Smooth muscle cell (in vitro differentiated cells): ENCODE data around the gene ADCY1. TPM values are rescaled to one million over a fixed set of nuclear protein-coding genes. Genes with fewer than 3 reads are reported as not detected.

Experiments used
- DNase-seq: peaks from one replicate; lab custom pipeline; 2025; ENCODE audit not compliant: unreplicated experiment; lab: John Stamatoyannopoulos, UW
- H2AFZ ChIP-seq: fragments of 200-600 bp; sonication (generic); 2 replicates; pipeline ENCODE4 v1.6.0; 2016; ENCODE audit warnings: antibody characterized with exemption, low read depth, mild to moderate bottlenecking
- H3F3A ChIP-seq: fragments of 200-600 bp; sonication (generic); 2 replicates; pipeline ENCODE4 v1.6.0; 2017; ENCODE audit warnings: antibody characterized with exemption, low read depth
- H3K27ac ChIP-seq: fragments of 200-600 bp; sonication (generic); 2 replicates; pipeline ENCODE4 v1.5.1; 2016; ENCODE audit warnings: low read depth, mild to moderate bottlenecking
- H3K27me3 ChIP-seq: fragments of 200-600 bp; sonication (generic); 2 replicates; pipeline ENCODE4 v1.6.1; 2016; ENCODE audit warnings: low read depth, mild to moderate bottlenecking
- H3K36me3 ChIP-seq: fragments of 200-600 bp; sonication (generic); 2 replicates; pipeline ENCODE4 v1.5.1; 2016; ENCODE audit warnings: low read depth
- H3K4me1 ChIP-seq: fragments of 200-600 bp; sonication (generic); 2 replicates; pipeline ENCODE4 v1.5.1; 2016; ENCODE audit warnings: low read depth
- H3K4me2 ChIP-seq: fragments of 200-600 bp; sonication (generic); 2 replicates; pipeline ENCODE4 v1.6.0; 2016; ENCODE audit warnings: mild to moderate bottlenecking
- H3K4me3 ChIP-seq: fragments of 200-600 bp; sonication (generic); 2 replicates; pipeline ENCODE4 v1.5.1; 2016; ENCODE audit warnings: mild to moderate bottlenecking
- H3K79me2 ChIP-seq: fragments of 200-600 bp; sonication (generic); 2 replicates; pipeline ENCODE4 v1.6.0; 2016; ENCODE audit warnings: low read depth, mild to moderate bottlenecking
- H3K9ac ChIP-seq: fragments of 200-600 bp; sonication (generic); 2 replicates; pipeline ENCODE4 v1.6.0; 2016; ENCODE audit warnings: low read depth
- H3K9me3 ChIP-seq: fragments of 200-600 bp; sonication (generic); replicated peaks from 2 replicates; pipeline ENCODE4 v1.5.1; 2016; ENCODE audit warnings: low read depth
- H4K20me1 ChIP-seq: fragments of 200-600 bp; sonication (generic); 2 replicates; pipeline ENCODE4 v1.6.0; 2016; ENCODE audit warnings: low read depth
- CTCF ChIP-seq: fragments of 200-600 bp; sonication (generic); IDR thresholded peaks from 2 replicates; pipeline ENCODE4 v1.5.1; 2017; ENCODE audit warnings: borderline replicate concordance, mild to moderate bottlenecking, antibody characterized with exemption; ENCODE audit not compliant: insufficient read depth, poor library complexity, severe bottlenecking
- WGBS: methylation state at CpG from one replicate; pipeline ENCODE4 v1.1.7; 2016; ENCODE audit warnings: low lambda C conversion rate; 5-methylcytosine and 5-hydroxymethylcytosine counted together
- polyA plus RNA-seq: library from polyadenylated mRNA; unstranded; fragments of >200 nt; fragmentation: Nextera tagmentation; extraction: Ambion mirVana; gene quantifications from 2 replicates; pipeline ENCODE4 v1.2.1, GENCODE V29; 2016
- total RNA-seq: library from RNA; depleted of rRNA; stranded (reverse); fragments of >200 nt; gene quantifications from 2 replicates; pipeline ENCODE4 v1.2.3, GENCODE V29; 2014

The ADCY1 gene
- total and polyA plus RNA-seq, 2 experiments from 2014 or later: 0.22 TPM; not detected in 1

- Histone ChIP-seq H3K9me3 (no peaks in the 10 kb centered on the region), H3K4me2 (no peak overlapping the region), H4K20me1 (no peaks in the 10 kb centered on the region), H3K27ac (no peak overlapping the region), H3K36me3 (no peaks in the 10 kb centered on the region), H2AFZ (no peak overlapping the region), H3K4me1 (no peaks in the 10 kb centered on the region), H3K9ac (no peak overlapping the region), H3K27me3 (no peaks in the 10 kb centered on the region), H3K4me3 (no peak overlapping the region), H3F3A (no peaks in the 10 kb centered on the region), H3K79me2 (no peaks in the 10 kb centered on the region)
- TF ChIP-seq CTCF: no peak
- WGBS: 92% methylated on average over 5 of the region's 5 CpGs
- no peak for DNase-seq
Observed at GRCh38 chr7:45585628-45586027, 11.5 kb downstream of the ADCY1 start.

- no peaks in the 10 kb centered on the region for H3K27me3 ChIP-seq
- no peak overlapping the region for H3K4me3 ChIP-seq
- H3F3A ChIP-seq: no peaks in the 10 kb centered on the region
- no peak overlapping the region for H3K9ac ChIP-seq
- H3K79me2 ChIP-seq: no peaks in the 10 kb centered on the region
- H3K36me3 ChIP-seq: no peaks in the 10 kb centered on the region
- H4K20me1 ChIP-seq: no peaks in the 10 kb centered on the region
- H3K9me3 ChIP-seq: no peaks in the 10 kb centered on the region
- WGBS: 90% methylated on average over 12 of the region's 12 CpGs
- DNase-seq: no peak
- no peak overlapping the region for H3K4me2 ChIP-seq
- H2AFZ ChIP-seq: no peak overlapping the region
- no peak for TF ChIP-seq CTCF
- no peak overlapping the region for H3K27ac ChIP-seq
- no peaks in the 10 kb centered on the region for H3K4me1 ChIP-seq
Observed at GRCh38 chr7:45586542-45587520, 12.7 kb downstream of the ADCY1 start.

- DNase-seq: no peak
- no peak overlapping the region for H3K4me3 ChIP-seq
- WGBS: 87% methylated on average over 6 of the region's 6 CpGs
- H4K20me1 ChIP-seq: no peaks in the 10 kb centered on the region
- H3K79me2 ChIP-seq: no peaks in the 10 kb centered on the region
- no peaks in the 10 kb centered on the region for H3K9me3 ChIP-seq
- H3K27ac ChIP-seq: no peak overlapping the region
- no peak overlapping the region for H2AFZ ChIP-seq
- H3K36me3 ChIP-seq: no peaks in the 10 kb centered on the region
- H3F3A ChIP-seq: no peaks in the 10 kb centered on the region
- H3K4me2 ChIP-seq: no peak overlapping the region
- TF ChIP-seq CTCF: no peak
- H3K4me1 ChIP-seq: no peaks in the 10 kb centered on the region
- no peak overlapping the region for H3K9ac ChIP-seq
- no peaks in the 10 kb centered on the region for H3K27me3 ChIP-seq
Observed at GRCh38 chr7:45588466-45588865, 14.3 kb downstream of the ADCY1 start.
